DMS153 (cell line): ENCODE measurements around the gene IGF2.
"Not testable (repeated sequence)": the region's sequence is repeated elsewhere in the genome, so short reads cannot be mapped to it uniquely, and the experiment has no call there.

Experiments
- DNase-seq: peaks from one replicate; lab custom pipeline; 2025; lab: John Stamatoyannopoulos, UW

The IGF2 gene

GRCh38 chr11:2136209-2136951, 2.8 kb downstream of the IGF2 start:
- DNase-seq = no peak

- DNase-seq = no peak
Observed at GRCh38 chr11:2135648-2136201, 3.5 kb downstream of the IGF2 start.

- DNase-seq = no peak
Observed at GRCh38 chr11:2135018-2135569, 4.1 kb downstream of the IGF2 start.

GRCh38 chr11:2134022-2135010, 4.9 kb downstream of the IGF2 start:
- DNase-seq = no peak

GRCh38 chr11:2133241-2134021, 5.8 kb downstream of the IGF2 start:
- DNase-seq = no peak

- no peak for DNase-seq
Observed at GRCh38 chr11:2132874-2133240, 6.3 kb downstream of the IGF2 start.

GRCh38 chr11:2132246-2132645, 6.9 kb downstream of the IGF2 start:
- no peak for DNase-seq

GRCh38 chr11:2131371-2132236, 7.6 kb downstream of the IGF2 start:
- DNase-seq = no peak

- DNase-seq = no peak
Observed at GRCh38 chr11:2130881-2131352, 8.3 kb downstream of the IGF2 start.

GRCh38 chr11:2129699-2130366, 9.4 kb downstream of the IGF2 start:
- DNase-seq = no peak

- DNase-seq = no peak
Observed at GRCh38 chr11:2129308-2129698, 9.9 kb downstream of the IGF2 start.

GRCh38 chr11:2128511-2129307, 10.5 kb downstream of the IGF2 start:
- DNase-seq = no peak

- DNase-seq = no peak
Observed at GRCh38 chr11:2128130-2128510, 11.1 kb downstream of the IGF2 start.

GRCh38 chr11:2127482-2128129, 11.6 kb downstream of the IGF2 start:
- DNase-seq = no peak

- DNase-seq = no peak
Observed at GRCh38 chr11:2126520-2127085, 12.6 kb downstream of the IGF2 start.

- DNase-seq = not testable (repeated sequence)
Observed at GRCh38 chr11:2124736-2125484, 14.3 kb downstream of the IGF2 start.

- DNase-seq = no peak
Observed at GRCh38 chr11:2123628-2123960, 15.6 kb downstream of the IGF2 start.
